T-helper 2 cell (primary cell): ENCODE data around the gene MAJIN.

Source experiments
- DNase-seq, 5 experiments: peaks; one replicate each; pipeline versions ENCODE4 v3.0.0 to v3.0.0-alpha.2; 2012 to 2022

Gene MAJIN

DNA sequence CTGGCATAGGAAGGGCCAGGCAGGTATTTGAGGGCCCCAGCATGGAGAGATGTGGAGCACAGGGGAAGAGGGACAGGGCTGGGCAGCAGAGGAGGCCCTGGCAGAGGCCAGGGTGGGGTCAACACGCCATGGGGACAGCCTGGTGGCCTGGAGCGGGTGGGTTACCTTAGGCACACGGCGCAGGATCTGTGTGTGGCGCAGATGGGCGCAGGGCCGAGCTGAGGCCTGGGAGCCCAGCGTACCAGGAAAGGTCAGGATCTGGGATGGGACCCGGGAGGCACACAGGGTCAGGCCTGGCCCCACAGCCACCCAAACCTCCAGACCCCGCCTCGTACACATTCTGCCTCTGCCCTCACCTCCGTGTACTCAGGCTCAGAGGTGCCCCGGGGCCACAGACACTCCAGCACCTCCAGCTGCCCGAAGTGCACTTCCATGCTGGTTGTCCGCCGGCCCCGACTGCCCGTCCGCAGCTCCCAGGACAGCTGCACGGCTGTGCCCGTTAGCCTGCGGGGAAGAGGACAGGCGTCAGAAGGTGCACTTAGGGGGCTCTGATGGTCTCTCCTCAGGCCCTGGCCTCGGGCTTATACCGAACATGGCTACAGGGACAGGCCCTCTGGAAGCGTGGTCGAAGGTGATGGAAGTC, 61.3 kb downstream of the MAJIN start:
- no peak for DNase-seq

DNA sequence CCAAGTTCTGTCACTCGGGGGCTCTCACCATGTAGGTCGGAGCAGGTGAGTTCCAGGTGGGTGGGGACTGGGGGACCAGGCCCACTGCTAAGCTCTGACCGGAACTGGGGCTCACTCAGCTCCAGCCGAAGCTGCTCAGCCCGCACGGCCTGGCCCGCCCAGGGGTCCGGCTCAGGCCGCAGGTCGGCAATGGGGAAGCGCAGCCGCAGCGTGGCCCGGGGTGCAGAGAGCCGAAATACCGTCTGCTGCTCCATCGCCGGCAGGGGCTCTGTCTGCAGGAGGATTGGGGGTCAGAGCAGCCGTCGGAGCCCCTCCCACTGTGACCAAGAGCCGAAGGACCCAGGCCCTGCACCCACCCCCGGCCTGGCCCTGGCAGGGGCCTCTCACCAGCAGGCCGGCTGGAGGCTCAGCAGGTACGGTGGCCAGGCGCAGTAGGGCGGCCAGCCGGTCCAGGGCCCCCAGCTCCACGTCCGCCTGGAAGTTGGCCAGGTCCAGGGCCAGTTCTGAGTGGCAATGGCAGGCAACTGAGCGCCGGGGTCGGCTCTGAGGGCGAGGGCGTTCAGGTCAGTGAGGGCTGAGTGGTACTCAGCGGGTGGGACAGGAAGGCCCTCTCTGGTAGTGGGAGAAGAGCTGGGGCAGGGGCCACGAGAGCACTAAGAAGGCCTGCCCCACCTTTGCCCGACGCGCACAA, 62.1 kb downstream of the MAJIN start:
- no peak for DNase-seq

DNA sequence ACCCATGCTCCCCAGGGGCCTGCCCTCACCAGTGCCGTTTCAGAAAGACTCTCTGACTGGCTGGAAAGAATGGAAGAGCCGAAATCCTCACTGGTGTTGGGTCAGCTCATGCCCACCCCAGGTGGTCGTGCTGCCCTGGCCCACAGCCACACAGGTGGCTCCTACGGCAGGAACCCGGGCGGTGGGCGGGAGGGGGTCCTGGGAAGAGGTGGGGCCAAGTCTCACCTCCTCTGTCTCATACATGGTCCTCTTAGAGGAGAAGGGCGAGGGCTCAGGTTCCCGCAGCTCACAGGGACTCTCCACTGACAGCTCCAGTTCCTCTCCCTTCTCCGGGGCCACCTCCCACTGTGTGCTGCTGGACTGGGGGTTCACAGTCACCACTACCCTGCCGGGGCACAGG, 63.1 kb downstream of the MAJIN start:
- no peak for DNase-seq

DNA sequence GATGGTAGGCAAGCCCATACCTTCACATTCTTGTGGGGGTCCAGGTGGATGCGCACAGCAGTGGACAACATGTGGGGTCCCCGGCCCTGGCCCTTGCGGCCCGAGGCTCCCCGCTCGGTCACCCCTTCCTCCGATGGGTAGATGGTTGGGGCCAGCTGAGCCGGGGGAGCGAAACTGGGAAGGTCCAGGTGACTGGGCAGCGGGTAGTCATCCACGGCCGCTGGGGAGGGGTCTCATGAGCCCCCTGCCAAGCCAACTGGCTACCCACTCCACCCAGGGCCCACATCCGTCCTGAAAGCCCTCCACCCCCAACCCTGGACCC, 65.6 kb downstream of the MAJIN start:
- no peak for DNase-seq

DNA sequence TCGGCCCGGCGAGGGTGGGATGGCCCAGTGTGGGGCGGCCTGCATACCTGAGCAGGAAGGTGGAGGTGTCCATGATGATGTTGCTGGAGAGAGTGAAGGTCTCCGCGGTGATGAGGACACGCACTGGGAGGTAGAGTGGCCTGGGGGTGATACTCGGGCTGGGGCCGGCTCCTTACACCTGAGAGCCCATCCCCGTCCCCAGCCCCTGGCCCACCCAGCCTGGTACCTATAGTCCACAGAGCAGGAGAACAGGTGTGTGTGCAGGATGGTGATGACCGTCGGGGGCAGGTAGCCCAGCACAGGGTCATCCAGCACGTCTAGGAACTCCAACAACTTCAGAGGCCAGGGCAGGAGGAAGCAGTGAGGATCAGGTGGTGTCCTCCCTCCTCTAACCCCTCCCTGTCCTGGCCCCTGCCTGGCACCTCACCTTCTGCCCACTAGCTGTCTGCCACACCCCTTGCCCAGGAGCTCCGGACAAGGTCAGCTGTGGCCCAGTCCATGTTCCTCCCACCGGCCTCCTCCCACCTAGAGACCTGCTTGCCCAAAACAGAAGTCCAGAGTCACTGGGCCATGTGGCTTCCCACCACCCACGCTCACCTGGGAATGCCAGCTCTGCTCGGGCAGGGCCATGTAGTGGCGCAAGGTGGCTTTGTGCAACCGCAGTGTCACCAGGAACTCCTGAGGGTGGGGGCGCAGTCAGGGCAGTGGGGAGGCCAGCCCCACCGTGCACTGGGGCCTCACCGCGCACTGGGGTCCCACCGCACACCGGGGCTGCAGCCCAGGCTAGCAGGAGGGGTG, 66.2 kb downstream of the MAJIN start:
- DNase-seq: no peak

DNA sequence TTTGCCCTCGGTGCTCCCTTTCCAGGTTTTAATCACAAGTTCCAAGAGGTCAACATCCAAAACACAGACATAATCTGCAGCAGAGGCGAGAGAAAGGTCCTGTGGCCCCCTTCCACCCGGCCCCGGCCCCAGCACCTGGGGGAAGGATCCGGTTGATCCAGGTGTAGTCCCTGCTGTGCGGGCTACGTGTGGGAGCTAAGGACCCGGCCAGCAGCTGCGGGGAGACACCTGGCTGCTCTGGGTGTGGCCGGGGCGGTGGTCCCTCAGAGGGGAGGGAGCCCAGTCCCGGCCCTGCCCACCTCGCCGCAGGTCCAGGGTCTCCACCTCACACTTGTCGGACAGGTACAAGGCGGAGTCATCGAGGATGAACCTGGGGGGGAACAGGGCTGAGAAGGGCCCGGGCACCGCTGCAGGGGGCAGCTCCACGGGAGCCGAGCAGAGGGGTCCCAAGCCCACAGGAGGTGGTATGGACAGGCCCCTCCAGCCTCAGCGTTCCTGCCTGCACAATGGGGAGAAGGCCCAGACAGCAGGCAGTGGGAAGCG, 68.5 kb downstream of the MAJIN start:
- DNase-seq: no peak

DNA sequence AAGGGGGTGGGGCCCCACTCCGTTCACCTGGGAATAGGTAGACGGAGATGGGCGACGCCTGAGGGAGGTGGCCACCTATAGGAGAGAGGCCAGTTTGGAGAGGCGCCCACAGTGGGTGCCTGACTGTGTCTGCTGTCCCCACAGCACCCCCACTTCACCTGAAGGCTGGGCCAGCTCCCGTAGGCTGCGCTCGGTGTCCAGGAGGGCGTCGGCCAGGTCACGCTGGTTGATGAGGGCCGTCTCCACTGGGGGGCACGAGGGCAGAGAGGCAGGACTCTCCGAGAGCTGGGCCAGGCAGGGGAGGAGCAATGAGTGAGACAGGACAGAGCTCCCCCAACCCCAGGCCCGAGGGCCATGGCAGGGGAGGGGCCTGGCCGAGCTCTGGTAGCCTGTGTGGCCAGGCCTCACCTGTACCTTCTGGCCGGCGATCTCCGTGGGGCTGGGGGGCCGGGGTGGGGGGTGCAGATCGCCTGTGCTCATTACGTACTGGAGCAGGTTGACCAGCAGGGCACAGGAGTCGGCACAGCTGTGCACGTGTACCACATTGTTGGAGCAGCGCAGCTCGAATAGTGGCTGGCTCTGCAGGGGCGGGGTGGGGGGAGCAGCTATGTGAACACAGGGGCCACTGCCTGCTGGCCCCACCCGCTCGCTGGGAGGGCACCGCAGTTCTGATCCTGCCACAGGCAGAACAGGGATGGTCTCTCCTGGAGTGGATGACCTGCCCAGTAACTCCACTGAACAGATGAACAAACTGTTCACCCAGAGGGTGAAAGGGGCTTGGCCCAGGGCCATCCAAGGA, 69.6 kb downstream of the MAJIN start:
- no peak for DNase-seq

DNA sequence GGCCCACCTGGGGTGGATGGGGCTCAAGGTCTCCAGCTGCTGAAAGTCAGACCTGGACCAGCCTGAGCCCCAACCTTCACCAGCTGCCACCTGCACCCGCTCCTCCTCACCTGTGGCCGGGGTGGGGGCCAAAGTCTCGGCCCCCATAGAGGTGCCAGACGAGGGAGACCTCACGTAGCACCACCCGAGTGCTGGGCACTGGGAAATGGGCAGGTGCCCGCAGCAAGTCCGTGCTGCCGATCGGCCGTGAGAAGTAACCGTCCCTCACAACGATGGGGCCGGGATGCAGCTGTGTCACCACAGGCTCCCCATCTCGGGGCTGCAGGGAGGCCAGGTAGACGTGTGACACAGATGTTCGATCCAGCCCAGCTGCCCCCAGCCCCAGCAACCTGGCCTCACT, 71.1 kb downstream of the MAJIN start:
- DNase-seq: no peak

DNA sequence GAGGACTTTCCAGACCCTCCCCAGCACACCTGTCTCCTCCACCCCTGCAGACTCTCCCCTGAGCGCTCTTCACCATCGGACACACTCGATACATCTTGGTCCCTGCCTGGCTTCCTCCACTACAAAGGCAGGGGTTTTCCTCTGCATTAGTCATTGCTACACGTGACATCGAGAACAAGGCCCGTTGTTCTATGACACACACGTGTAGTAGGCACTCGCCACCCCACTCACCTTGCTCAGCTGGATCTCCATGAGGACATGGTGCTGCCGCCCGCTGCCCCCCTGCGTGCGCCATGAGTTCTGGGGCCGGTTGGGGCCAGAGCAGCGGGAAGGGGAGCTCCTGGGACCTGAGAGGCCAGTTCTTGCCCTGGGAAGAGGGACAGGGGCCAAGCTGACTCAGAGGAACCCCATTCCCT, 71.6 kb downstream of the MAJIN start:
- DNase-seq: peak in 4 of 5 experiments; percentile 57 to 73 (median 64)

DNA sequence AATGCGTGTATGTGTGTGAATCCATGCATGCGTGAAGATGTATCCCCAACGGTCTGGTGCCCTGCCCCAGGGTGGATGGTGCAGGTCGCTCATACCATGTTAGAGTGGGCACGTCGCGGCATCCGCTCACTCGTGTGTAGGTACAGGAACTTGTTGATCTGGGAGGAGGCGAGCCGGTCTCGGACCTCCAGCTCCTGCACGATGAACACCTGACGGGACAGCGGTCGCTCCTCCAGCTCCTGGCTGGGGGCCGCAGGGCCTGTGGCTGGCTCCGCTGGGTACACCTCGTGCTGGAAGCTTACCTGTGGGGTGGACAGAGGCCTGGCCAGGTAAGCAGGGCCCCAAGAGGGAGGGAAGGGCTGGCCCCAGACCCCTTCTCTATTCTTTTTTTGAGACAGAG, 73.4 kb downstream of the MAJIN start:
- DNase-seq: no peak

DNA sequence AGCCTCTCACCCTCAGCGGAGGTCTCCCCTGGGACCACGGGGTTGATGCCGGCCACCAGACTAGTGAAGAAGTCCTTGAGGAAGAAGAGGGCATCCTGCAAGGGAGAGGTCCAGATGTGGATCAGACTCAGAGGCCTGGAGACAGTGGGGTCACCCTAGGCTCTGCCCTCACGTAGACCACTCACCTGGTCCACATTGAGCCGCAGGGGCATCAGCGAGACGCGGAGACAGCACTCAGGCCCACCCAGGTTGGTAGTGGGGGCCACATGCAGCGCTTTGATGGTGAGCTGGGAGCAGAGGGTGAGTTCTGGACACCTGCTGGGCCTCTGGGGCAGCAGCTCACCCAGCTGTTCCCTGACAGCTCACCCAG, 73.8 kb downstream of the MAJIN start:
- DNase-seq: no peak

DNA sequence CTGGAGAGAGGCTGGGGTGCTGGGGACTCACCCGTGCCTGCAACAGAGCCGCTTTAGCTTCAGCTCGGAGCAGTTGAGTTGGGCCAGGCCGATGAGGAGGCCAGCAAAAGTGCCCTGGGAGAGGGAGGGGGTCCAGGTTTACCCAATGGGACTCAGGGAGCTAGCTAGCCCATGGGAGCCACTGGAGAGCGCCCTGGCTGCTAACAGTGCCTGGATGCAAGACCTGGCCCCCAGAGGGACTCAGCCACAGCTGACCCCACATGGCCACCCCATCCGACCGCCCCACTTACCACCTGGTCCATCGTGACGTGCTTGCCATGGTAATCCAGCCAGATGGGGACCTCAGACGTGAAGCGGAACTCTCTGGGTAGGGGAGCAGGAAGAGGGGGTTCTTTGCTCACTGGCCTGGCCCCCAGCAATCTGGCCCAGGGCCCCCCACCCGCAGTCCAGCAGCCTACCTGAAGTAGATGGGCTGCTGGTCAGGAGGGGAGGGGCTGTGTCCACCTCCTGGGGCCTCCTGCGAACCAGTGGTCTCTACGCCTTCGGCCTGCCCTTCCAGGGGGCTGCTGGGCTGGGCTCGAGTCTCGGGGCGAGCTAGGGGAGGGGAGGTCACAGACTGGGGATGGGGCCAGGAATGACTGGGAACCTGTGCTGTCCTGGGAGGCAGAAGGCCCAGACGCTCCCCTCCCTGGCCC, 74.4 kb downstream of the MAJIN start:
- DNase-seq: no peak

DNA sequence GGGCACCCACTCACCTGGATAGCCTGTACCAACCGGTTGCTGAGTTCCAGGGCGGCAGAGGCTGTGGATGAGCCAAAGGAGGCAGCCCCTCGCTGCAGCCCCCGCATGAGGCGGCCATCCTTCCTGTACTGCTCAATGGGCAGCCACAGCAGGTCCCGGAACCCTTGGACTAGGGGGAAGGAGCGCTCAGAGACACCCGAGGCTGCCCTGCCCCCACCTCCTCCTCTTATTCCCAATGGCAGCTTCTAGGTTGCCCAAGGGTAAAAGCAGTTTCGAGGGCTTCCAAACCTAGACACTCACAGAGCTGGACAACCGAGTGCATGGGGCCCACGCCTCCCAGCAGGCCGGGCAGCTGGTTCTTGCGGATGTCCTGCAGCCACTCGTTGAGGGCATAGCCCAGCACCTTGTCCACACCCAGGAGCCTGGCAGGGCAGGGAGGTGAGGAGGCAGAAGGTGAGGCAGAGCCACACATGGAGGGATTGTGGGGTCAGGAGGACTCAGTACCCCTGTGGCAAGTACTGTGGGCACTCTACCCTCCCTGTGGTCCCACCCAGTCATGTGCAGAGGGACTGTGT, 75.4 kb downstream of the MAJIN start:
- DNase-seq: no peak

DNA sequence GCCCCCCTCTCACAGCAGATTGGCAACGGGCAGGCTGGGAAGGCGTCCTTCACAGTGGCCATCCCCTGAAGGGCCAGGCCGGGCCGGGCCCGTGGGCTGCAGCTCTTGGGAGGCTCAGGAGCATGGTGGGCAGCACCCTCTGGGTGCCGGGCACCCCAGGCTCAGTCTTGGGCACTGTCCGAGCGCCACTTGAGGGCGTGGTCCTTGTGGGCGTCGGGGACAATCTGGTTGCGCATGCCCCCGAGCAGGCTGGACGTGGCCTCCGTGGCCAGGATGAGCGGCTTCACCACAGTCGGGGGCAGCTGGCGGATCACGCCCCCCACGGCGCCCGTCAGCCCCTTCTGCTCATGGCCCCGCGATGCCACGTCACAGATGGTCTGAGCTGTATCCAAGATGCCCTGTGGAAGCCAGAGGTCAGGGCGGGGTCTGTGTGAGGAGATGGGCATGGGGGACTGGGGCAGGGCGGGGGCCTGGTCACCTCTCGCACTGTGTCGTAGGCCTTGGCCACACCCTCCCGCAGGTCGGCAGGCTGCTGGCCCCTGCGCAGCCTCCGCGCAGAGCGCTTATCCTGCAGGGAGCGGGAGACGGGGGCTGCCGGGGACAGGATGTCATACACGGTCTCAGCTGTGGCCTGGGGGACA, 77.0 kb downstream of the MAJIN start:
- no peak for DNase-seq

DNA sequence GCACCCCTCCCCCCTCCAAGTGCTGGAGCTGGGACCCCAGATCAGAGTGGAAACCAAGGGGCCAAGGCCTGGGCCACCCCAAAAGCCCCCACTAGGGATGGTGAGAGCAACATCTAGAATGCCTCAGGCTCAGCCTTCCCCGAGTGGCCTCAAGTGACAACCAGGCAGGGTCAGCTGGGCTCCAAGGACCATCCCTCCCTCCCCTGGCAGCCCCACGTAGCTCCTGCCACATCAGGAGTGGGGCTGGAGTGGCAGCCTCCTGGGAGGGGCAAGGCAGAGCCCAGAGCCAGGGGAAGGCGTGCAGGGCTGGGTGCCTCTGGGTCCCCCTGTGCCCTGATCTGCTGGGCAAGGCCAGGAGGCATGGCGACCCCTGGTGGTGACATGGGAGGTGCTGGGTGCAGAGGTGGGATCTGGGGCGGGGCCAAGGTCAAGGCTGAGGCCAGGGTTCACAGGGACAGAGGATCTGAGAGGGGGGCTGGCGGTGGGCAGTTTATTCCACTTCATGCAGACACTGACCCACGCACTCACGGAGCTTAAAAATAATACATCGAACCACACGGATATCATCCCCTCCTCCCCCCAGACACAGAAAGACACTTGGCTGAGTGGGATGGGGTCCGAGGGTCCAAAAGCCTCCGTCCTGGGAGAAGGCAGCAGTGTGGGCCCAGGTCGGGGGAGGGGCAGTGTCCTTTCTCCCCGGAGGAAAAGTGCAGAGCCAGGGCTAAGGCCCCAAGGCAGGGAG, 77.7 kb downstream of the MAJIN start:
- peak; percentile 75 to 89 (median 85) for DNase-seq

DNA sequence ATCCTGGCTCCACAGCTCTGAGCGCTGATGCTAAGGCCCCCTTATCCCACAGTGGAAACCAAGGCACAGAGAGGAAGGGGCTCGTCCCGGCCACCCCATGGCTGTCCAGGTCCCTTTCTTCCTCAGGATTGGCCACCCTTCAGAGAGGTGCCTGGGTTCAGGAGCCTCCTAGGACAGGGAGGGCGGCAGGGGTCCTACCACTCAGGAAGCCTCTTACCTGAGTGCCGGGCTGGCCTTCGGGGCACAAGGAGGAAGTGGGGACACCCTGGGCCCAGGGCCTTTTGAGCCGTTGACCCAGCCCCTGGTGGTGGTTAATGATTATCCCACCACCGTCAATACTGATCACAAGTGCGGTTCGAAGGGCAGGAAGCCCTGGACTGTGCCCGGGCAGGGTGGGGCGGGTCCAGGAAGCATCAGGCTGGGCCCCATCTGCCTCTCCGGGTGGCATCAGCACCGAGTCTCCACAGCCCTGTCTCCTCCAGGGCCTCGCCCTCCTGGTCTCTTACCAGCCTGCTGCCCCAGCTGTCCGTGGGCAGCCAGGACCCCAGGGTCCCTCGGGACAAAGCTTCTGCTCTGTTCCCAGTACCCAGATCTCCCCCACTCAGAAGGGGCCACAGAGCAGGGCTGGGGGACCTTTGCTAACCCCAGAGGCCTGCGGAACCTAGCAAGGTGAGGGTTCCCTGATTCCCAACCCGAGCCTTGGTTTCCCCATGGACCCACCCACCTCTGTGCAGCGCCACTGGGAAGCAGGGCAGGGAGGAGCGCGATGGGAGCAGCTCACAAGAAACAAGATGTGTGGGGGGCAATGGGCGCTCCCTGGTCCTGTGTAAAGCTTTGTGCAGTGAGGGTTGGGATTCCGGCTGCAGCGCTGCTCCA, 78.5 kb downstream of the MAJIN start:
- no peak for DNase-seq

DNA sequence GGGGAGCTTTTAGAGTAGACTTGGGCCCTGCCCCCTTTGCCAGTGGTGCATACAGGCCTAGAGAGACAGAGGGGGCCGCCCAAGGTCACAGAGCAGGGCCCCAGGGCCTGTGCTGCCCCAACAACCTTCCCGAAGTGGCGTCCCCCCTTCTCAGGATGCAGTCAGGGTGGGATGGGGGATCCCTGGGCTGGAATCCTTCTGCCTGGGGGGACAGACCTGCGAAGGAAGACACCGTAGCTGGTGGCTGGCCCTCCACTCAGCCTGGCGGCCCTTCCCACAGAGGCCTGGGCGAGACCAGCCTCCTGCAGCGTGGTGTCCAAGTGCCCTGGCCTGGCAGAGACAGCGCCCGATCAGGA, 79.1 kb downstream of the MAJIN start:
- no peak for DNase-seq

DNA sequence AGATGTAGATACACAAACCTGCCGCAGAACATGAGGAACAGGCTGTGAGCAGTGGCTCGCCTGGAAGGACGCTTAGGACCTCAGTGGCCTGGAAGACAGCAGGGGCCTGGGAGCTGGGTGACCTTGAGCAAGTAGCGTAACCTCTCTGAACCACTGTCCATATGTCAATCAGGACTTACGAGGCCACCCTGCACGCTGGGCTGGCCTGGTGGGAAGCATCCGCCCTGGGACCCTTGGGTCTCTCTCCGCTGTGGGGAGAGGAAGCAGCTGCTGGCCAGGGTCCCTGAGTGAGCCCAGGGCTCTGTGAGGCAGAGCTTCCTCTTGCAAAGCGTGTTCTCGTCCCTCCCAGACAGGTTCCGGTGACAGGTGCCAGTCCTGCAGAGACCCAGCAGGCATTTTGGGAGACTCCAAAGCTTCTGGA, 79.5 kb downstream of the MAJIN start:
- no peak for DNase-seq

DNA sequence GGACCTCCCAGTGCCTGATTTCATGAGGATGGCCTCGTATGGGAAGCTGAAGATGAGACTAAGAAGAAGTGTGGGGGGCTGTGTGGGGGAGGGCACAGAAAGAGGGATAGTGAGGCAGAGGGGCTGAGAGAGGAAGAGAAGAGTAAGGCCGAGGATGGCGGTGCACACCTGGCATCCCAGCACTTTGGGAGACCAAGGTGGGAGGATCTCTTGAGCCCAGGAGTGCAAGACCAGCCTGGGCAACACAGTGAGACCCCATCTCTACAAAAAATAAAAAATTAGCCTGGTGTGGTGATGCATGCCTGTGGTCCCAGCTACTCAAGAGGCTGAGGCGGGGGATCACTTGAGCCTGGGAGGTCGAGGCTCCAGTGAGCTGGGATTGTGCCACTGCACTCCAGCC, 80.0 kb downstream of the MAJIN start:
- DNase-seq: no peak
